Neural progenitor cell (in vitro differentiated cells): ENCODE measurements around the gene SLF2.

Experiments used
- EZH2 ChIP-seq: fragments of 200-600 bp; sonication (generic); IDR thresholded peaks from 2 replicates; pipeline ENCODE4 v1.6.1; 2017; ENCODE audit warnings: antibody characterized with exemption, mild to moderate bottlenecking, moderate library complexity
- EZH2phosphoT487 ChIP-seq: fragments of 200-600 bp; sonication (generic); IDR thresholded peaks from 2 replicates; pipeline ENCODE4 v1.6.1; 2017; ENCODE audit warnings: antibody characterized with exemption
- TF ChIP-seq, protein P1 (sequence below): fragments of 200-600 bp; sonication (generic); IDR thresholded peaks from 2 replicates; pipeline ENCODE4 v1.5.1; 2017; ENCODE audit warnings: antibody characterized with exemption, mild to moderate bottlenecking

- TF ChIP-seq, protein P1, sequence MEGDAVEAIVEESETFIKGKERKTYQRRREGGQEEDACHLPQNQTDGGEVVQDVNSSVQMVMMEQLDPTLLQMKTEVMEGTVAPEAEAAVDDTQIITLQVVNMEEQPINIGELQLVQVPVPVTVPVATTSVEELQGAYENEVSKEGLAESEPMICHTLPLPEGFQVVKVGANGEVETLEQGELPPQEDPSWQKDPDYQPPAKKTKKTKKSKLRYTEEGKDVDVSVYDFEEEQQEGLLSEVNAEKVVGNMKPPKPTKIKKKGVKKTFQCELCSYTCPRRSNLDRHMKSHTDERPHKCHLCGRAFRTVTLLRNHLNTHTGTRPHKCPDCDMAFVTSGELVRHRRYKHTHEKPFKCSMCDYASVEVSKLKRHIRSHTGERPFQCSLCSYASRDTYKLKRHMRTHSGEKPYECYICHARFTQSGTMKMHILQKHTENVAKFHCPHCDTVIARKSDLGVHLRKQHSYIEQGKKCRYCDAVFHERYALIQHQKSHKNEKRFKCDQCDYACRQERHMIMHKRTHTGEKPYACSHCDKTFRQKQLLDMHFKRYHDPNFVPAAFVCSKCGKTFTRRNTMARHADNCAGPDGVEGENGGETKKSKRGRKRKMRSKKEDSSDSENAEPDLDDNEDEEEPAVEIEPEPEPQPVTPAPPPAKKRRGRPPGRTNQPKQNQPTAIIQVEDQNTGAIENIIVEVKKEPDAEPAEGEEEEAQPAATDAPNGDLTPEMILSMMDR: no peak
- TF ChIP-seq EZH2phosphoT487: no peak
- TF ChIP-seq EZH2: no peak
Measured at GRCh38 chr10:100976906-100977305, 64.1 kb downstream of the SLF2 start.
